K562 (cell line): ENCODE measurements around the gene ASB6.

Experiments
- CTCF ChIP-seq, 3 experiments: IDR thresholded peaks in 2 of 3; conservative IDR thresholded peaks in 1 of 3; 2 replicates each; pipeline ENCODE4 v1.5.1; 2011 to 2012; ENCODE audit warnings: low read length in 3 of 3, mild to moderate bottlenecking in 3 of 3, control low read depth in 2 of 3, improper control_type of control experiment in 1 of 3, inconsistent platforms in 1 of 3, low read depth in 1 of 3, mixed read lengths in 1 of 3, moderate library complexity in 1 of 3; ENCODE audit not compliant: insufficient read depth in 2 of 3
- TAF1 ChIP-seq: IDR thresholded peaks from 2 replicates; pipeline ENCODE4 v1.6.1; 2011; ENCODE audit warnings: mild to moderate bottlenecking, low read length, moderate library complexity; ENCODE audit not compliant: insufficient read depth, control insufficient read depth, severe bottlenecking; ENCODE audit errors: extremely low read depth
- ZNF707 ChIP-seq: fragments of 250-450 bp; sonication (Bioruptor Pico); conservative IDR thresholded peaks from 2 replicates; pipeline ENCODE4 v1.8.0; 2022; ENCODE audit warnings: inconsistent platforms, mild to moderate bottlenecking, moderate library complexity
- ZNF76 ChIP-seq: fragments of 250-450 bp; sonication (Bioruptor Pico); IDR thresholded peaks from 2 replicates; pipeline ENCODE4 v1.4.0; 2020; ENCODE audit warnings: mild to moderate bottlenecking, moderate library complexity, borderline replicate concordance

DNA sequence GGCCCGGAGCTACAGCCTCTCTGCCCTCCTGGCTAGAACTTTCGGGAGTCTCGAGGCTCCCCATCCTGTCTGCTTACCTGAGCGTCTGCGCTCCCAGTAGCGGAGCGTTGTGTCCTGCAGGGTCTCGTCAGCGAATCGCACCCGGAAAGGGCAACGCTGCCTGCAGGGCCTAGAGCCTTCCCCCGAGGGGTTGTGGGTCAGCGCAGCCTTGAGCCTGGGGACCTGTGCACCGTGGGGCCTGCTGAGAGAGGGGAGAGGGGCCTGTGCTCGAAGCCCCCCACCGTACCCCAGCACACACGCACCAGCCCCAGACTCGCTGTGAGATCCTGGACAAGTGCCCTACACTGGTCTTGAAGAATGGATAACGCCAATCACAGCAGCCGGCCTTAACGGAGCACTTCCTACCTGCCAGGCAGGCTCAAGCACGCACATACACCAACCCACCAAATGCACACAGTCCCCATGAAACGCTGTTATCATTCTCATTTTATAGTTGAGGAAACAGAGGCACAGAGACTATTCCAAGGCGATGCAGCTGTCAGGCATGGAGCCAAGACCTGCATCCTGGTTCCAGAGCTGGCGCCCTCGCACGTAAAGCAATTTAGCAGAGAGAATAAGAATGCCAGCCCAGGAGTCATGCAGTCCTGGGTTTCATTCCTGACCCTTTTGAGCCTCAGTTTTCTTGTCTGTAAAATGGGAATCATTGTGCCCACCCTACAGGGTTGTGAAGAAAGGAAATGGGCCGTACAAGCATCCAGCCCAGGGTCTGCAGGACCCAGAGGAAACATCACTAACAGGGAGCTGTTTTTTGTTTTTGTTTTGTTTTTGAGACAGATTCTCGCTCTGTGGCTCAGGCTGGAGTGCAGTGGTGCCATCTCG is 26.3 kb downstream of the ASB6 start:
- TF ChIP-seq CTCF (IDR thresholded peaks at IDR 0.05 in 2 of 3, conservative IDR thresholded peaks at IDR 0.05 in 1 of 3; ENCODE audit: insufficient read depth in 2 of 3, low read depth in 1 of 3, low read length in 3 of 3) (no peak), ZNF707 (CRISPR knock-in tag) (no peak), TAF1 (no peak), ZNF76 (no peak)
